Amniotic epithelial cell (primary cell): ENCODE measurements around the gene PPP1R1A.

ENCODE experiments used
- DNase-seq: peaks from one replicate; pipeline ENCODE4 v3.0.0-alpha.2; 2010; ENCODE audit warnings: low read depth

The PPP1R1A gene

DNA sequence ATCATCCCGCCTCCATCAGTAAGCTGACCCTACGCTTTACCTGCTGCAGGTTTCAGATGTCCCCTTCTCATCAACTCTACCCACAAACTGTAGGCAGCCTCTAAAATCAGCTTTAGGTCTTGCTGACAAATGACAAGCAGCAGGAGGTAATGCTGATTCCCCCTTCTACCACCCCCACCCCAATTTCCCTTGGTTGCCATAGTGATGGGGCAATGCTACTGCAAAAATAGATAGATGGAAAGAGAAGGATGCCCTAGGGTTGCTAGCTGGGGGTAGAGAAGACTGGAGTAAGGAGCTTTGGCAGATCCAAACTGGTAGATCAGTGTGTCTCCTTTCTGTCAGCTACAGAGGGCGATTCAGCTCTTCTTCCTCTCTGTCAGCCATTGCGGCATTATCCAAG, 58.9 kb downstream of the PPP1R1A start:
- DNase-seq, result no peak
